B cell (primary cell): ENCODE results near the gene BBIP1. TPM values are rescaled to one million over a fixed set of nuclear protein-coding genes. Genes with fewer than 3 reads are reported as not detected.

Experiments used
- ATAC-seq: fragments of 200-7000 bp; cut with Tn5 transposase; one replicate; pipeline ENCODE4 v1.10.0; 2021; ENCODE audit warnings: low read depth, mild to moderate bottlenecking, moderate number of reproducible peaks, moderate library complexity
- CTCF ChIA-PET: fragments of 350-600 bp; sonication (Branson Sonifier 250); formaldehyde crosslinking; loops from one replicate; lab custom pipeline; 2021; ENCODE audit warnings: antibody characterized with exemption, inconsistent platforms; lab: Charles Lee
- POLR2A ChIA-PET: fragments of 350-600 bp; sonication (Branson Sonifier 250); formaldehyde crosslinking; loops from one replicate; lab custom pipeline; 2021; ENCODE audit warnings: antibody characterized with exemption; lab: Charles Lee
- DNase-seq: peaks from one replicate; pipeline ENCODE4 v3.0.0; 2013
- H2AFZ ChIP-seq: 2 replicates; pipeline ENCODE4 v1.6.1; 2012; ENCODE audit warnings: mild to moderate bottlenecking, low read depth, low read length; ENCODE audit not compliant: insufficient read depth, poor library complexity, severe bottlenecking
- H3K27ac ChIP-seq, 2 donors: 1 replicate in 1 of 2; 2 replicates in 1 of 2; pipeline ENCODE4 v1.5.1; 2012 to 2013; ENCODE audit warnings: low read length in 2 of 2, mild to moderate bottlenecking in 2 of 2, moderate library complexity in 1 of 2
- H3K27me3 ChIP-seq, 4 experiments: fragments of 200-600 bp in 1 of 4; sonication (generic) in 1 of 4; replicated peaks in 1 of 4; 1 replicate in 2 of 4; 2 replicates in 2 of 4; pipeline versions ENCODE4 v1.6.1 to v1.7.0; 2013 to 2016; ENCODE audit warnings: low read length in 3 of 4, mild to moderate bottlenecking in 2 of 4, mixed read lengths in 1 of 4, moderate library complexity in 1 of 4; ENCODE audit not compliant: insufficient read depth in 4 of 4, control insufficient read depth in 3 of 4; ENCODE audit errors: control extremely low read depth in 1 of 4
- H3K36me3 ChIP-seq, 2 experiments: replicated peaks in 1 of 2; 1 replicate in 1 of 2; 2 replicates in 1 of 2; pipeline versions ENCODE4 v1.6.1 to v1.7.1; 2013; ENCODE audit warnings: low read length in 1 of 2; ENCODE audit not compliant: insufficient read depth in 2 of 2, control insufficient read depth in 1 of 2; ENCODE audit errors: control extremely low read depth in 1 of 2, extremely low read depth in 1 of 2
- H3K4me1 ChIP-seq, 2 donors: fragments of 200-600 bp in 1 of 2; sonication (generic) in 1 of 2; 1 replicate in 1 of 2; 2 replicates in 1 of 2; pipeline versions ENCODE4 v1.5.1 to v1.6.1; 2013 to 2017; ENCODE audit warnings: low read length in 2 of 2; ENCODE audit not compliant: control insufficient read depth in 2 of 2, insufficient read depth in 2 of 2
- H3K4me2 ChIP-seq: replicated peaks from 2 replicates; pipeline ENCODE3; 2012; ENCODE audit warnings: mild to moderate bottlenecking, low read depth, low read length; ENCODE audit not compliant: poor library complexity, severe bottlenecking
- H3K4me3 ChIP-seq, 5 experiments: fragments of 200-600 bp in 1 of 5; sonication (generic) in 1 of 5; 1 replicate in 3 of 5; 2 replicates in 2 of 5; pipeline versions ENCODE4 v1.5.1 to v1.7.0; 2011 to 2016; ENCODE audit warnings: low read length in 4 of 5, mild to moderate bottlenecking in 4 of 5, low read depth in 2 of 5, control low read depth in 1 of 5, moderate library complexity in 1 of 5; ENCODE audit not compliant: insufficient read depth in 1 of 5; ENCODE audit errors: control extremely low read depth in 1 of 5, extremely low read depth in 1 of 5
- H3K79me2 ChIP-seq: fragments of 200-600 bp; sonication (generic); one replicate; pipeline ENCODE4 v1.6.0; 2016; ENCODE audit warnings: low read length; ENCODE audit not compliant: control insufficient read depth, insufficient read depth
- H3K9ac ChIP-seq: fragments of 200-600 bp; sonication (generic); 2 replicates; pipeline ENCODE4 v1.6.1; 2017; ENCODE audit warnings: mild to moderate bottlenecking, low read length, moderate library complexity
- H3K9me3 ChIP-seq, 3 donors: one replicate each; pipeline versions ENCODE4 v1.6.1 to v1.7.1; 2013; ENCODE audit warnings: low read length in 2 of 3; ENCODE audit not compliant: control insufficient read depth in 2 of 3, insufficient read depth in 1 of 3; ENCODE audit errors: control extremely low read depth in 1 of 3
- H4K20me1 ChIP-seq: 2 replicates; pipeline ENCODE4 v1.6.0; 2012; ENCODE audit warnings: mild to moderate bottlenecking, low read length; ENCODE audit not compliant: insufficient read depth, control insufficient read depth, poor library complexity, severe bottlenecking
- H3K27ac Mint-ChIP-seq: one replicate; pipeline ENCODE4 v1.8.0; 2021; ENCODE audit warnings: mixed read lengths
- H3K27me3 Mint-ChIP-seq: one replicate; pipeline ENCODE4 v1.8.0; 2021; ENCODE audit warnings: mixed read lengths
- H3K4me1 Mint-ChIP-seq: one replicate; pipeline ENCODE4 v1.8.0; 2021; ENCODE audit warnings: mixed read lengths
- H3K4me3 Mint-ChIP-seq: one replicate; pipeline ENCODE4 v1.8.0; 2021; ENCODE audit warnings: mixed read lengths
- H3K9me3 Mint-ChIP-seq: one replicate; pipeline ENCODE4 v1.8.0; 2022; ENCODE audit warnings: mixed read lengths; ENCODE audit not compliant: insufficient read depth
- EZH2 ChIP-seq: IDR thresholded peaks from 2 replicates; pipeline ENCODE4 v1.6.1; 2012; ENCODE audit warnings: borderline replicate concordance, low read depth, mild to moderate bottlenecking, moderate library complexity, low read length; ENCODE audit not compliant: insufficient read depth, poor library complexity, severe bottlenecking
- WGBS: methylation state at CpG from one replicate; pipeline ENCODE4 v1.1.5; 2013; ENCODE audit warnings: missing lambda C conversion rate; ENCODE audit not compliant: insufficient coverage; 5-methylcytosine and 5-hydroxymethylcytosine counted together
- intact Hi-C: fragments of 100-400 bp; cut with micrococcal nuclease; formaldehyde crosslinking; loops from one replicate; pipeline ENCODE4 v1.10.0; 2022
- polyA plus RNA-seq: library from polyadenylated mRNA; depleted of rRNA; stranded (reverse); fragments of >200 nt; gene quantifications from 2 replicates; pipeline ENCODE4 v1.2.3, GENCODE V29; 2012
- total RNA-seq, 2 donors: library from RNA; stranded (reverse); fragments of 120-200 nt in 1 of 2; gene quantifications; 1 replicate in 1 of 2; 2 replicates in 1 of 2; pipeline versions ENCODE4 v1.2.3 to v1.2.4, GENCODE V29; 2013 to 2022
- TF ChIP-seq, protein P1 (sequence below): fragments of 200-600 bp; IDR thresholded peaks from one replicate; pipeline ENCODE4 v1.8.0; 2022; ENCODE audit warnings: antibody characterized with exemption, mild to moderate bottlenecking

The BBIP1 gene
- total and polyA plus RNA-seq, 2 donors (not counting 1 experiment from before 2014, with no cell fraction given) = 10.6 to 46.1 TPM

DNA sequence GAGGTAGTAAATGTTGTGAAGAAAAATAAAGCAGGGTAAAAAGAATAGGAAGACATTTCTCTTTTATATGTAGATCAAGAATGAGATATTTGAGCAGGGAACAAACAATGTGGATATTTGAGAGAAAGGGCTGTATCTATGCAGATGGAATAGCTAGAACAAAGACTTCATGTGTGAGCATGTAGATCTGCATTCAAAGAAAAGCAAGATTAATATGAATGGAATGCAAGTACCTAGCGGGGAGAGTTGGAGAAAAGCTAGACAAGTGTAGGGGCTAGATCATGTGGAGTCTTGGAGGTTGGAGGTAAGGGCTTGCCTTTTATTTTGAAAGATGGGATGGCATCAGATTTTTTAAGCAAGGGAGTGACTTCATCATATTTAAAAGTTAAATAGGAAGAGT, 27.5 kb upstream of the BBIP1 start:
- ChIA-PET CTCF (no interaction called here), POLR2A (interaction anchor here (0.6 kb wide), 1 partner anchor 38 kb away, joined by 5 read pairs; no protein-coding TSS in a partner anchor)
- Histone ChIP-seq H4K20me1 (peaks cover 91% of the 10 kb centered on the region), H3K9me3 (peaks cover 0 to 3% (median 0%) of the 10 kb centered on the region in 3 donors), H3K4me1 (peaks cover 13 to 29% of the 10 kb centered on the region in 2 donors), H3K4me3 (no peak overlapping the region), H3K9ac (no peak overlapping the region), H3K27ac (no peak overlapping the region), H2AFZ (no peak overlapping the region), H3K36me3 (peaks cover 13 to 18% of the 10 kb centered on the region in 2 experiments), H3K79me2 (peaks cover 100% of the 10 kb centered on the region), H3K27me3 (no peaks in the 10 kb centered on the region), H3K4me2 (no peak overlapping the region)
- no peak for TF ChIP-seq EZH2
- TF ChIP-seq, protein P1, sequence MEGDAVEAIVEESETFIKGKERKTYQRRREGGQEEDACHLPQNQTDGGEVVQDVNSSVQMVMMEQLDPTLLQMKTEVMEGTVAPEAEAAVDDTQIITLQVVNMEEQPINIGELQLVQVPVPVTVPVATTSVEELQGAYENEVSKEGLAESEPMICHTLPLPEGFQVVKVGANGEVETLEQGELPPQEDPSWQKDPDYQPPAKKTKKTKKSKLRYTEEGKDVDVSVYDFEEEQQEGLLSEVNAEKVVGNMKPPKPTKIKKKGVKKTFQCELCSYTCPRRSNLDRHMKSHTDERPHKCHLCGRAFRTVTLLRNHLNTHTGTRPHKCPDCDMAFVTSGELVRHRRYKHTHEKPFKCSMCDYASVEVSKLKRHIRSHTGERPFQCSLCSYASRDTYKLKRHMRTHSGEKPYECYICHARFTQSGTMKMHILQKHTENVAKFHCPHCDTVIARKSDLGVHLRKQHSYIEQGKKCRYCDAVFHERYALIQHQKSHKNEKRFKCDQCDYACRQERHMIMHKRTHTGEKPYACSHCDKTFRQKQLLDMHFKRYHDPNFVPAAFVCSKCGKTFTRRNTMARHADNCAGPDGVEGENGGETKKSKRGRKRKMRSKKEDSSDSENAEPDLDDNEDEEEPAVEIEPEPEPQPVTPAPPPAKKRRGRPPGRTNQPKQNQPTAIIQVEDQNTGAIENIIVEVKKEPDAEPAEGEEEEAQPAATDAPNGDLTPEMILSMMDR = no peak
- Mint-ChIP-seq H3K9me3 (no peaks in the 10 kb centered on the region), H3K27ac (no peak overlapping the region), H3K4me3 (no peak overlapping the region), H3K27me3 (no peaks in the 10 kb centered on the region), H3K4me1 (peaks cover 66% of the 10 kb centered on the region)
- DNase-seq = no peak
- no peak for ATAC-seq
- WGBS = 100% methylated on average over 1 of the region's 1 CpG
- intact Hi-C loops = no loop called here

GRCh38 chr10:110944792-110945396, 25.9 kb upstream of the BBIP1 start:
- H3K9me3 ChIP-seq = peaks cover 0 to 3% (median 0%) of the 10 kb centered on the region in 3 donors
- Mint-ChIP-seq H3K27me3 (no peaks in the 10 kb centered on the region), H3K9me3 (no peaks in the 10 kb centered on the region), H3K4me3 (peak overlapping the region; percentile 5), H3K4me1 (peaks cover 58% of the 10 kb centered on the region), H3K27ac (peak overlapping the region; percentile 21)
- H4K20me1 ChIP-seq = peaks cover 97% of the 10 kb centered on the region
- peak overlapping the region; percentile 39 for H3K4me2 ChIP-seq
- no peak for DNase-seq
- no peak overlapping the region for H2AFZ ChIP-seq
- H3K4me1 ChIP-seq = peaks cover 13 to 29% of the 10 kb centered on the region in 2 donors
- intact Hi-C loops = loop anchor here (2.0 kb wide), 1 partner anchor 18 kb away; no protein-coding TSS in a partner anchor
- TF ChIP-seq, protein P1 = no peak
- H3K4me3 ChIP-seq = no peak overlapping the region
- peaks cover 12 to 22% of the 10 kb centered on the region in 2 experiments for H3K36me3 ChIP-seq
- ChIA-PET POLR2A (interaction anchor here (0.6 kb wide), 1 partner anchor 30 kb away, joined by 3 read pairs; no protein-coding TSS in a partner anchor), CTCF (interaction anchor here (1.4 to 1.8 kb wide), 2 partner anchors 12 to 51 kb away, joined by 5 read pairs; no protein-coding TSS in a partner anchor)
- 29% methylated on average over 3 of the region's 5 CpGs for WGBS
- ATAC-seq = no peak
- no peaks in the 10 kb centered on the region for H3K27me3 ChIP-seq
- no peak overlapping the region for H3K27ac ChIP-seq
- no peak overlapping the region for H3K9ac ChIP-seq
- H3K79me2 ChIP-seq = peaks cover 100% of the 10 kb centered on the region
